ENCODE results near the gene CYP19A1.

Gene CYP19A1

GRCh38 chr15:51172193-51172592, 166.2 kb downstream of the CYP19A1 start:
- no peak for DNase-seq

DNA sequence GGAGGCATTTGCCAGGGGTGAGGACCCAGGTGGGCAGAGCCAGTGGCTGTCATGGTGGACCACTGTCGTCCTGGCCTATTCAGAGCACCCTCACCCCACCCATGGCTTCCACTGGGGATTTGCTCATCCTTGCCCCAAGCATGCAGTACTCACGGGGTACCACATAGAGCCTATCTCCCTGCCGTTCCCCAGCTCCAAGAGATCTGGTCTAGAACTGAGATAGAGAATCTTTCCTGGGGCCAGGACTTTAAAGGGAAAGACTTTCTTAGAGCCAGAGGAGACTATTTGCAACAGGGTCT, 166.8 kb downstream of the CYP19A1 start:
- no peak for DNase-seq

DNA sequence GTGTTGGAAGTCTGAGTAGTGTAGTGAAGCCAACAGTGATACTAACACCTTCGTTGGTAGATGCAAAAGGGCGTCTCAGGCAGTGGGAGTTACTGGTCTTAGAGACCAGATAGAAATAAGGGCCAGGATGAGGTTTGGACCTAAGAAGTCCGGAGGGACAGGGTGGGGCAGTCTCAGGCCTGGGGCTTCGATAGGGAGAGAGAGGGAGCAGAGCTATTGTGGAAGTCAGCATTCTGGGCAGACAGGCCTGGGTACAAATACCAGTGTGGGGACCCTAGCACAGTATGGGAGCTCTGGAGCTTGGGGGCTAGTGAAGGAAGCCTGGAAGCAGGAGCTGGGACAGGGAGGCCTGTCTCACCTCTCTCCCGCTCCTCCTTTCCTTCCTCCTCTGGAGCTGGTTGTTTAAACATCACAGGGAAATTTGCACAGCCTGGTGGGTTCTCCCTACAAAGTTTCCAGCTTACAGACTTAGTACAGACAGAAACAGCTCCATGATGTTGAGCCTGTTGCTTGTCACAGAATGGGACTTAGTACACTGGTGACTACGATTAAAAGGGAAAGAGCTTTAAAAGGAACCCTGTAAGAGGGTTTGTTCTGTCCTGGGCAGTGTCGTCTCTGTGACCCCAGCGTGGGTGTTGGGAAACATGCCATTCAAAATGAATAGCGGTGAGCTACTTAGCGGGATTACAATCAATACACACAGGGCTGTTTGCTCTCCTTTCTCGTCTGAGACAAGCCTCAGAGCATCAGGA, 167.3 kb downstream of the CYP19A1 start:
- DNase-seq: no peak

GRCh38 chr15:51168700-51169099, 169.7 kb downstream of the CYP19A1 start:
- no peak for DNase-seq

GRCh38 chr15:51163843-51164242, 174.6 kb downstream of the CYP19A1 start:
- DNase-seq: no peak

DNA sequence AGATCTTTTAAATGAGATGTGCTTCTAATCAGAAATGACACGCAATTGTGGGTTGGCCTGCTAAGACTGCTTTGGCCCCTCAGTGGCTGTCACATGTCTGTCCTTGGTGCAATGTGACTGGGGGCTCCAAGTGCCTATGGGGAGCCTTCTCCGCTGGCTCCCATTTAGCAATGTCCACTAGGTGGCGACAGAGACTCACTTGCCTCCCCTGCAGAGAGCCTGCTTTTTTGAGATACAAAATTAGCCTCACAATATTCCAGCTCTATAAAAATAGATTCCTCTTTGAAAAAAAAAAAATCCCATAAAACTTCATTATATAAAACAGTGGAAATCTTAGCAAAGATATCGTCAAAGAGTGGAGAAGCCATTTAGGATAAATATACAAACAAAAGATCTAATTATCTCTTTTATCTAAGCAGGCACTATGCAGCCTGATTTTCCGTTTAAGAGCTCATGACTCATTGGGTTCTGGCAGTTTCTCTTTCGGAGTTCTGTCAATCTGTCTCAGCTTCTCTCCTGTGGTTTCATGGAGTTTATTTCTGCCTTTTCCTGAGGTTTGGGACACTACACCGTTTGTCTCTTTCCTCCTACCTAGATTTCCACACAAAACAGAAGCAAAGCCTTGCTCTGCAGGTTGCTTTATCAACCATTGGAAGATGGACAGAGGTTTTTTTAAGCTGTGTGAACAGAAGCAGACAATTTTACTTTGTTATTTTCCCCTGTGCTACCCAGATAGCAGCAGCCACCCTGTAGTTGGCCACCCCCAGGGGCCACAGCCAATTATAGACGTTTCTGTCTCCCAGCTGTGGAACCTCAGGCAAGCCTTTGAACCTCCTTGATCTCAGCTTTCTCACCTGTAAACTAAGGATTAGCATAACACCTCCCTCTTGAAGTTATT, 175.3 kb downstream of the CYP19A1 start:
- DNase-seq: peak; percentile 52

GRCh38 chr15:51161491-51162220, 176.7 kb downstream of the CYP19A1 start:
- no peak for DNase-seq

- no peak for DNase-seq
Measured at GRCh38 chr15:51160484-51160883, 177.9 kb downstream of the CYP19A1 start.
